Thyroid gland (tissue), 4 donors: ENCODE measurements around the gene CYGB. TPM values are rescaled to one million over a fixed set of nuclear protein-coding genes. Genes with fewer than 3 reads are reported as not detected.

Experiments
- DNase-seq, 2 donors: peaks; one replicate each; pipeline ENCODE4 v3.0.0-alpha.2; 2019
- H3K27ac ChIP-seq, 3 donors: fragments of 200-600 bp; sonication (generic); 1 replicate in 2 of 3; 2 replicates in 1 of 3; pipeline ENCODE4 v1.5.1; 2016 to 2019; ENCODE audit warnings: mild to moderate bottlenecking in 1 of 3, moderate library complexity in 1 of 3
- H3K27me3 ChIP-seq: fragments of 200-600 bp; sonication (generic); one replicate; pipeline ENCODE4 v1.5.1; 2019
- H3K36me3 ChIP-seq, 2 donors: fragments of 200-600 bp; sonication (generic); one replicate each; pipeline ENCODE4 v1.5.1; 2016 to 2019
- H3K4me1 ChIP-seq, 2 donors: fragments of 200-600 bp; sonication (generic); one replicate each; pipeline ENCODE4 v1.5.1; 2017 to 2019
- H3K4me3 ChIP-seq, 3 donors: fragments of 200-600 bp; sonication (generic); replicated peaks in 1 of 3; 1 replicate in 2 of 3; 2 replicates in 1 of 3; pipeline ENCODE4 v1.5.1; 2016; ENCODE audit warnings: mild to moderate bottlenecking in 1 of 3
- H3K9me3 ChIP-seq: fragments of 200-600 bp; sonication (generic); one replicate; pipeline ENCODE4 v1.5.1; 2017
- POLR2A ChIP-seq, 2 donors: fragments of 450-650 bp; IDR thresholded peaks; one replicate each; pipeline ENCODE4 v1.6.1; 2017; ENCODE audit warnings: antibody characterized with exemption in 2 of 2, mild to moderate bottlenecking in 2 of 2, moderate library complexity in 1 of 2
- WGBS, 2 donors: methylation state at CpG; one replicate each; pipeline ENCODE4 v1.1.5; 2017; 5-methylcytosine and 5-hydroxymethylcytosine counted together
- intact Hi-C: fragments of 100-400 bp; cut with DNase I; formaldehyde crosslinking; loops from one replicate; pipeline ENCODE4 v1.15.1; 2023
- small RNA-seq: library from RNA; depleted of rRNA; stranded (forward); fragments of <200 nt; gene quantifications from one replicate; pipeline ENCODE3, GENCODE V24; 2016
- total RNA-seq, 4 donors: library from RNA; depleted of rRNA; stranded (reverse); fragments of >200 nt; gene quantifications; one replicate each; pipeline ENCODE4 v1.2.3, GENCODE V29; 2016
- TF ChIP-seq, protein P1 (sequence below), 6 experiments: fragments of 200-600 bp in 3 of 6; fragments of 450-650 bp in 3 of 6; sonication (generic) in 3 of 6; IDR thresholded peaks; one replicate each; pipeline ENCODE4 v1.5.1; 2016 to 2019; ENCODE audit warnings: antibody characterized with exemption in 6 of 6, mild to moderate bottlenecking in 2 of 6, inconsistent platforms in 1 of 6, moderate library complexity in 1 of 6

The CYGB gene
- total RNA-seq, 4 donors from 2014 or later: 14.7 to 32.3 (median 25.6) TPM

GRCh38 chr17:76478730-76479514, 58.6 kb downstream of the CYGB start:
- Histone ChIP-seq H3K27ac (no peak overlapping the region), H3K27me3 (no peaks in the 10 kb centered on the region), H3K9me3 (no peaks in the 10 kb centered on the region), H3K4me3 (no peak overlapping the region), H3K4me1 (no peaks in the 10 kb centered on the region), H3K36me3 (peaks cover 0 to 5% of the 10 kb centered on the region in 2 donors)
- no peak for DNase-seq
- WGBS, 2 donors: 91 to 94% methylated on average over 24 to 25 of the region's 37 CpGs
- TF ChIP-seq POLR2A (IDR thresholded peaks at IDR 0.05): no peak
- TF ChIP-seq, protein P1, sequence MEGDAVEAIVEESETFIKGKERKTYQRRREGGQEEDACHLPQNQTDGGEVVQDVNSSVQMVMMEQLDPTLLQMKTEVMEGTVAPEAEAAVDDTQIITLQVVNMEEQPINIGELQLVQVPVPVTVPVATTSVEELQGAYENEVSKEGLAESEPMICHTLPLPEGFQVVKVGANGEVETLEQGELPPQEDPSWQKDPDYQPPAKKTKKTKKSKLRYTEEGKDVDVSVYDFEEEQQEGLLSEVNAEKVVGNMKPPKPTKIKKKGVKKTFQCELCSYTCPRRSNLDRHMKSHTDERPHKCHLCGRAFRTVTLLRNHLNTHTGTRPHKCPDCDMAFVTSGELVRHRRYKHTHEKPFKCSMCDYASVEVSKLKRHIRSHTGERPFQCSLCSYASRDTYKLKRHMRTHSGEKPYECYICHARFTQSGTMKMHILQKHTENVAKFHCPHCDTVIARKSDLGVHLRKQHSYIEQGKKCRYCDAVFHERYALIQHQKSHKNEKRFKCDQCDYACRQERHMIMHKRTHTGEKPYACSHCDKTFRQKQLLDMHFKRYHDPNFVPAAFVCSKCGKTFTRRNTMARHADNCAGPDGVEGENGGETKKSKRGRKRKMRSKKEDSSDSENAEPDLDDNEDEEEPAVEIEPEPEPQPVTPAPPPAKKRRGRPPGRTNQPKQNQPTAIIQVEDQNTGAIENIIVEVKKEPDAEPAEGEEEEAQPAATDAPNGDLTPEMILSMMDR (IDR thresholded peaks at IDR 0.05): no peak
- intact Hi-C loops: no loop called here

DNA sequence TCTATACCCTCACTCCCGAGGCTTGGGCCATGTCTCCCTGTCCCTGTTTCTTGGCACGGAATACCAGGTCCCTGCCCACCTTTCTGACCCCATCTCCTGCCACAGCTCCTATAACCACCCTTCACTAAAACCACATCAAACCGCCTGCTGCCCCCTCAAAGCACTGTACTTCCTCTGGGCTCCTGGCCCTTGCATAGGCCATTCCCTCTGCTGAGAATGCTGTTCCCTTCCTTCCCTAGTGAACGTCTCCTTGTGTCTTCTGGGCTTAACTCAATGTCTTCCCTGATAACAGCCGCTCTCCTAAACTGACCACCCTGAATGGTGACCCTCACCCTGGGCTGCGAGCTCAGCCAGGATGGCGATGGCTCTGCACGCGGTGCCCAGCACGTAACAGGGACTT, 59.4 kb downstream of the CYGB start:
- H3K36me3 ChIP-seq: peaks cover 0 to 5% of the 10 kb centered on the region in 2 donors
- H3K27me3 ChIP-seq: no peaks in the 10 kb centered on the region
- intact Hi-C loops: no loop called here
- no peak overlapping the region for H3K4me3 ChIP-seq
- H3K9me3 ChIP-seq: no peaks in the 10 kb centered on the region
- 96% methylated on average over 10 of the region's 10 CpGs for WGBS, 2 donors
- DNase-seq: no peak
- H3K27ac ChIP-seq: no peak overlapping the region
- no peaks in the 10 kb centered on the region for H3K4me1 ChIP-seq
- TF ChIP-seq POLR2A (IDR thresholded peaks at IDR 0.05): no peak
- TF ChIP-seq, protein P1 (IDR thresholded peaks at IDR 0.05): no peak

DNA sequence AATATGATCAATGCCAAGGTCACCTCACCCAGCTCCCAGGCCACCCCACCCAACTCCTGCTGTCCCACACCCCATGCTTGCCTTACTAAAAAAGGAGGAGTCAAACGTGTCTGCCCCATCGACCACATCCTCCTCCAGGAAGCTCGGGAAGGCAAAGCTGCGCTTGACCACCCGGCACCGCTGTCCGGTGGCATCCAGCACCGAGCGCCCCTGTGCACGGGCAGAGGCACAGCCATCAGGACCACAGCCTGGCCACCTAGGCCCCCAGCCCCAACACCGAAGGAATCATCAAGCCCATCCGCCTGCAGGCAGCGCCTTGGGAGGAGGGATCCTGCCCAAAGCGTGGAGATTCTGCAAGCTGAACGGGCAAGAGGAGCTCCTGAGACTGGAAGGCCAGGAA, 59.9 kb downstream of the CYGB start:
- Histone ChIP-seq H3K27me3 (no peaks in the 10 kb centered on the region), H3K27ac (no peak overlapping the region), H3K4me3 (no peak overlapping the region), H3K4me1 (no peaks in the 10 kb centered on the region), H3K9me3 (no peaks in the 10 kb centered on the region), H3K36me3 (peaks cover 0 to 5% of the 10 kb centered on the region in 2 donors)
- no peak for TF ChIP-seq POLR2A (IDR thresholded peaks at IDR 0.05)
- TF ChIP-seq, protein P1 (IDR thresholded peaks at IDR 0.05): no peak
- no peak for DNase-seq
- WGBS, 2 donors: 86 to 91% methylated on average over 11 to 12 of the region's 15 CpGs
- intact Hi-C loops: no loop called here

Small RNAs within 50 kb of the gene (small RNA-seq; reads per million reads assigned to genes)
- gene SNORD1A (not detected), gene SNORD1B (286 reads per million, percentile 98 among the genes with 10 or more reads in this experiment)

Other genes with a start within 250 kb of the CYGB start
- 10 to 100 TPM in 2 of 4 donors, 1 to 10 TPM in 2; 6.6 to 14.3 (median 9.9) TPM for gene QRICH2, start 229.4 kb downstream of the CYGB start, total RNA-seq
- gene PRPSAP1, start 183.8 kb downstream of the CYGB start, total RNA-seq: 100 to 1,000 TPM; 133 to 198 (median 167) TPM
- gene SPHK1, start 153.1 kb downstream of the CYGB start, total RNA-seq: 10 to 100 TPM in 3 of 4 donors, 1 to 10 TPM in 1; 8.5 to 24.5 (median 13.8) TPM
- gene UBE2O, start 84.6 kb downstream of the CYGB start, total RNA-seq: 10 to 100 TPM; 26.3 to 47.9 (median 37.3) TPM
- under 1 TPM in 1 of 4 donors, not detected in 3; 0.81 TPM for gene AANAT, start 70.1 kb downstream of the CYGB start, total RNA-seq
- gene RHBDF2, start 36.3 kb downstream of the CYGB start, total RNA-seq: 10 to 100 TPM; 16.4 to 31.1 (median 22.1) TPM
- 1 to 10 TPM; 1.5 to 8.3 (median 4.2) TPM for gene PRCD, start 2.3 kb upstream of the CYGB start, total RNA-seq
- 10 to 100 TPM; 32.7 to 65.4 (median 42.6) TPM for gene ST6GALNAC2, start 48.2 kb upstream of the CYGB start, total RNA-seq
- gene ST6GALNAC1, start 106.0 kb upstream of the CYGB start, total RNA-seq: 1 to 10 TPM in 2 of 4 donors, under 1 TPM in 2; 0.29 to 7.0 (median 1.1) TPM
- gene MXRA7, start 173.3 kb upstream of the CYGB start, total RNA-seq: 100 to 1,000 TPM; 362 to 576 (median 421) TPM
- 10 to 100 TPM; 12.2 to 24.2 (median 20.7) TPM for gene JMJD6, start 188.9 kb upstream of the CYGB start, total RNA-seq
- 10 to 100 TPM; 33.6 to 58.3 (median 51.3) TPM for gene METTL23, start 189.1 kb upstream of the CYGB start, total RNA-seq
- gene SRSF2, start 199.6 kb upstream of the CYGB start, total RNA-seq: 100 to 1,000 TPM; 269 to 614 (median 400) TPM
- gene MFSD11, start 200.4 kb upstream of the CYGB start, total RNA-seq: 10 to 100 TPM; 34.1 to 53.3 (median 44.3) TPM